Measurements from ENCODE around the gene GSC2. TPM values are rescaled to one million over a fixed set of nuclear protein-coding genes. Genes with fewer than 3 reads are reported as not detected.

GSC2 gene
- total and polyA plus RNA-seq, 2 of the 4 experiments (the other 2 are of a cell fraction) = not detected

DNA sequence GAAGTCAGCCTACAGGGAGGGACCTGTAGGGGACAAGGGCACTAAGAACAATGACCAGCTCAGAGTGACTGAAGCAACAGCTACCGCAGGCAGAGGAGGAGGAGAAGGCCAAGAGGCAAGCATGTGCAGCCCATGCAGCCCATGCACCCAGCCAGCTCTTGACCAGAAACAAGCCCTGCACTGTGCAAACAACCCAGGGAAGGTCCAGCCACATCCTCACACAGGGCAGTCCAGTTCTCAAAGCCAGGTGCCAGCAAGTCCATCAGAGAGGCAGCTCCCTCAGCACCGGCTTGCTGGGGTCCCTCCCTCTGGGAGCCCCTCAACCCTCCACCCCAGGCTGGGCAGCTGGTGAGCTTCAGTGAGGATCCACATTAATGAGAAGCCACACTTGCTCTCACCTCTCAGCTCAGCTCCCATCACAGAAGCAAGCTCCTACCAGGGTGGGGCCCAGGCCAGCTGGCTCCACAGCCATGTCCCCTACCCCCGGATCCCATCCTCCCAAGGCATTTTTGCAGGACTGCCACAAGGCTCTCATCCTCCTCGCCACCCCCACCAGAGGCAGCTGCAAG is 35.0 kb downstream of the GSC2 start:
- Histone ChIP-seq H3K9ac (ENCODE audit: low read depth, low read length) (no peak overlapping the region), H2BK5ac (ENCODE audit: low read depth, low read length, poor library complexity, severe bottlenecking) (no peak overlapping the region), H3K18ac (ENCODE audit: low read depth, low read length) (no peak overlapping the region), H3K4me2 (ENCODE audit: low read depth, low read length) (no peak overlapping the region), H3K14ac (replicated peaks; ENCODE audit: low read depth, low read length) (no peak overlapping the region), H2AK5ac (ENCODE audit: low read depth, low read length) (no peak overlapping the region), H2BK20ac (ENCODE audit: low read depth, low read length) (no peak overlapping the region), H3K9me1 (ENCODE audit: insufficient read depth, low read length) (peaks cover 45% of the 10 kb centered on the region), H4K5ac (ENCODE audit: low read depth, low read length) (no peak overlapping the region), H3K56ac (ENCODE audit: extremely low read depth, insufficient read depth, low read length) (no peak overlapping the region), H2BK120ac (ENCODE audit: low read depth, low read length) (no peak overlapping the region), H2AK9ac (replicated peaks; ENCODE audit: low read depth, low read length, poor library complexity) (no peak overlapping the region), H3K9me3 (ENCODE audit: control insufficient read depth, insufficient read depth, low read length) (no peaks in the 10 kb centered on the region), H3K23ac (ENCODE audit: low read depth, low read length) (peak overlapping the region; percentile 53; the same call in 1 of the 2 replicates), H3K79me1 (ENCODE audit: low read depth in 1 of 2, low read length in 2 of 2) (peaks cover 33 to 80% of the 10 kb centered on the region in 2 experiments), H3K27me3 (ENCODE audit: control insufficient read depth, insufficient read depth, low read length) (no peaks in the 10 kb centered on the region), H4K20me1 (ENCODE audit: insufficient read depth, low read length) (peaks cover 84% of the 10 kb centered on the region), H2BK15ac (ENCODE audit: low read depth, low read length) (no peak overlapping the region), H4K91ac (ENCODE audit: insufficient read depth, low read depth, low read length) (no peak overlapping the region), H3K27ac (ENCODE audit: insufficient read depth, low read length) (no peak overlapping the region), H3K4ac (ENCODE audit: low read depth, low read length) (no peak overlapping the region), H3K36me3 (ENCODE audit: control insufficient read depth, insufficient read depth, low read length) (peaks cover 6% of the 10 kb centered on the region; the same call in 1 of the 2 replicates), H2AFZ (replicated peaks; ENCODE audit: low read length, poor library complexity) (no peak overlapping the region), H3K4me1 (ENCODE audit: control insufficient read depth, insufficient read depth, low read length) (peaks cover 6% of the 10 kb centered on the region; the same call in 1 of the 2 replicates), H4K8ac (ENCODE audit: low read depth in 2 of 2, low read length in 2 of 2) (no peak overlapping the region), H3K4me3 (ENCODE audit: insufficient read depth, low read depth, low read length) (no peak overlapping the region)
- dilution Hi-C loops (cut with HindIII; ENCODE audit: low sequenced_read_pairs, unreplicated experiment) = no loop called here
- no peak for DNase-seq
- ChIA-PET POLR2A (ENCODE audit: unreplicated experiment) (interaction anchor here (0.6 kb wide), 1 partner anchor 17 kb away, joined by 4 read pairs; no protein-coding TSS in a partner anchor), CTCF (no interaction called here)
- in situ Hi-C loops (cut with MboI; ENCODE audit: low sequenced_read_pairs) = no loop called here
- intact Hi-C loops (cut with micrococcal nuclease) = no loop called here
- ATAC-seq (ENCODE audit: low read depth) = no peak
- TF ChIP-seq RFX5 (IDR thresholded peaks at IDR 0.05; ENCODE audit: low read depth, low read length) = no peak
- no peak for TF ChIP-seq CEBPB (IDR thresholded peaks at IDR 0.05; ENCODE audit: low read depth, low read length)
- TF ChIP-seq MXI1 (IDR thresholded peaks at IDR 0.05; ENCODE audit: borderline replicate concordance, low read depth, low read length) = no peak
- no peak for TF ChIP-seq SMC3 (IDR thresholded peaks at IDR 0.05; ENCODE audit: low read depth, low read length)
- no peak for TF ChIP-seq BHLHE40 (IDR thresholded peaks at IDR 0.05; ENCODE audit: low read depth, low read length)
- no peak for TF ChIP-seq FOS (IDR thresholded peaks at IDR 0.05; ENCODE audit: low read depth, low read length)
- no peak for TF ChIP-seq POLR2A (IDR thresholded peaks at IDR 0.05; ENCODE audit: low read depth, low read length)
- no peak for TF ChIP-seq RCOR1 (IDR thresholded peaks at IDR 0.05; ENCODE audit: insufficient replicate concordance, low read length)
- no peak for TF ChIP-seq CHD1 (IDR thresholded peaks at IDR 0.05; ENCODE audit: low read depth, low read length)
- TF ChIP-seq, protein P1, sequence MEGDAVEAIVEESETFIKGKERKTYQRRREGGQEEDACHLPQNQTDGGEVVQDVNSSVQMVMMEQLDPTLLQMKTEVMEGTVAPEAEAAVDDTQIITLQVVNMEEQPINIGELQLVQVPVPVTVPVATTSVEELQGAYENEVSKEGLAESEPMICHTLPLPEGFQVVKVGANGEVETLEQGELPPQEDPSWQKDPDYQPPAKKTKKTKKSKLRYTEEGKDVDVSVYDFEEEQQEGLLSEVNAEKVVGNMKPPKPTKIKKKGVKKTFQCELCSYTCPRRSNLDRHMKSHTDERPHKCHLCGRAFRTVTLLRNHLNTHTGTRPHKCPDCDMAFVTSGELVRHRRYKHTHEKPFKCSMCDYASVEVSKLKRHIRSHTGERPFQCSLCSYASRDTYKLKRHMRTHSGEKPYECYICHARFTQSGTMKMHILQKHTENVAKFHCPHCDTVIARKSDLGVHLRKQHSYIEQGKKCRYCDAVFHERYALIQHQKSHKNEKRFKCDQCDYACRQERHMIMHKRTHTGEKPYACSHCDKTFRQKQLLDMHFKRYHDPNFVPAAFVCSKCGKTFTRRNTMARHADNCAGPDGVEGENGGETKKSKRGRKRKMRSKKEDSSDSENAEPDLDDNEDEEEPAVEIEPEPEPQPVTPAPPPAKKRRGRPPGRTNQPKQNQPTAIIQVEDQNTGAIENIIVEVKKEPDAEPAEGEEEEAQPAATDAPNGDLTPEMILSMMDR (conservative IDR thresholded peaks at IDR 0.05; ENCODE audit: low read depth, low read length) = no peak
- no peak for TF ChIP-seq NFE2L2 (IDR thresholded peaks at IDR 0.05; ENCODE audit: low read depth, low read length)
- TF ChIP-seq, protein P2, sequence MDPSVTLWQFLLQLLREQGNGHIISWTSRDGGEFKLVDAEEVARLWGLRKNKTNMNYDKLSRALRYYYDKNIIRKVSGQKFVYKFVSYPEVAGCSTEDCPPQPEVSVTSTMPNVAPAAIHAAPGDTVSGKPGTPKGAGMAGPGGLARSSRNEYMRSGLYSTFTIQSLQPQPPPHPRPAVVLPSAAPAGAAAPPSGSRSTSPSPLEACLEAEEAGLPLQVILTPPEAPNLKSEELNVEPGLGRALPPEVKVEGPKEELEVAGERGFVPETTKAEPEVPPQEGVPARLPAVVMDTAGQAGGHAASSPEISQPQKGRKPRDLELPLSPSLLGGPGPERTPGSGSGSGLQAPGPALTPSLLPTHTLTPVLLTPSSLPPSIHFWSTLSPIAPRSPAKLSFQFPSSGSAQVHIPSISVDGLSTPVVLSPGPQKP (IDR thresholded peaks at IDR 0.05; ENCODE audit: borderline replicate concordance, low read depth, low read length) = no peak
- TF ChIP-seq, protein P3, sequence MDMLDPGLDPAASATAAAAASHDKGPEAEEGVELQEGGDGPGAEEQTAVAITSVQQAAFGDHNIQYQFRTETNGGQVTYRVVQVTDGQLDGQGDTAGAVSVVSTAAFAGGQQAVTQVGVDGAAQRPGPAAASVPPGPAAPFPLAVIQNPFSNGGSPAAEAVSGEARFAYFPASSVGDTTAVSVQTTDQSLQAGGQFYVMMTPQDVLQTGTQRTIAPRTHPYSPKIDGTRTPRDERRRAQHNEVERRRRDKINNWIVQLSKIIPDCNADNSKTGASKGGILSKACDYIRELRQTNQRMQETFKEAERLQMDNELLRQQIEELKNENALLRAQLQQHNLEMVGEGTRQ (IDR thresholded peaks at IDR 0.05; ENCODE audit: low read depth, low read length) = no peak
- TF ChIP-seq MAFK (IDR thresholded peaks at IDR 0.05; ENCODE audit: low read depth, low read length) = no peak
- no peak for TF ChIP-seq RAD21 (IDR thresholded peaks at IDR 0.05; ENCODE audit: low read length)
- TF ChIP-seq MAZ (IDR thresholded peaks at IDR 0.05; ENCODE audit: borderline replicate concordance, low read depth, low read length) = no peak
- WGBS, 2 experiments (ENCODE audit: extremely low coverage in 2 of 2, insufficient read length in 1 of 2) = no CpG with 5 or more reads among the region's 4 CpGs
- no TSS peak for BruUV-seq (replicated peaks)

All from IMR-90 (cell line).